GM08714 (cell line): Measurements from ENCODE around the gene ALG1L2.
"Not testable (repeated sequence)": the region's sequence is repeated elsewhere in the genome, so short reads cannot be mapped to it uniquely, and the experiment has no call there.

Experiments used
- H3K4me3 ChIP-seq: fragments of 200-500 bp; sonication (Bioruptor generic); 2 replicates; pipeline ENCODE4 v1.5.1; 2014; ENCODE audit warnings: mild to moderate bottlenecking, low read length, inconsistent platforms
- ZNF274 ChIP-seq: IDR thresholded peaks from 2 replicates; pipeline ENCODE4 v1.6.1; 2012; ENCODE audit warnings: mild to moderate bottlenecking, low read depth, low read length

ALG1L2 gene

GRCh38 chr3:130111185-130111864 is 29.7 kb downstream of the ALG1L2 start:
- TF ChIP-seq ZNF274 = no peak
- H3K4me3 ChIP-seq = peak overlapping the region; percentile 82

GRCh38 chr3:130111865-130112747 is 30.5 kb downstream of the ALG1L2 start:
- peak overlapping the region; percentile 94 for H3K4me3 ChIP-seq

GRCh38 chr3:130112748-130113073 is 31.1 kb downstream of the ALG1L2 start:
- peak overlapping the region; percentile 94 for H3K4me3 ChIP-seq

GRCh38 chr3:130115400-130115799 is 33.8 kb downstream of the ALG1L2 start:
- H3K4me3 ChIP-seq = not testable (repeated sequence)

GRCh38 chr3:130117933-130118332 is 36.3 kb downstream of the ALG1L2 start:
- no peak overlapping the region for H3K4me3 ChIP-seq
- no peak for TF ChIP-seq ZNF274

- H3K4me3 ChIP-seq = not testable (repeated sequence)
Observed at GRCh38 chr3:130119824-130120223, 38.2 kb downstream of the ALG1L2 start.

- not testable (repeated sequence) for H3K4me3 ChIP-seq
Observed at GRCh38 chr3:130120291-130120690, 38.7 kb downstream of the ALG1L2 start.

- not testable (repeated sequence) for H3K4me3 ChIP-seq
Observed at GRCh38 chr3:130122891-130123775, 41.5 kb downstream of the ALG1L2 start.

GRCh38 chr3:130125406-130125805 is 43.8 kb downstream of the ALG1L2 start:
- not testable (repeated sequence) for H3K4me3 ChIP-seq

GRCh38 chr3:130136337-130136736 is 54.7 kb downstream of the ALG1L2 start:
- H3K4me3 ChIP-seq = not testable (repeated sequence)

- H3K4me3 ChIP-seq = not testable (repeated sequence)
Observed at GRCh38 chr3:130137685-130138084, 56.1 kb downstream of the ALG1L2 start.

GRCh38 chr3:130138992-130139391 is 57.4 kb downstream of the ALG1L2 start:
- not testable (repeated sequence) for H3K4me3 ChIP-seq

GRCh38 chr3:130140756-130141155 is 59.1 kb downstream of the ALG1L2 start:
- H3K4me3 ChIP-seq = not testable (repeated sequence)

- H3K4me3 ChIP-seq = not testable (repeated sequence)
Observed at GRCh38 chr3:130143648-130144327, 62.2 kb downstream of the ALG1L2 start.

- H3K4me3 ChIP-seq = not testable (repeated sequence)
Observed at GRCh38 chr3:130144328-130144650, 62.7 kb downstream of the ALG1L2 start.

- not testable (repeated sequence) for H3K4me3 ChIP-seq
Observed at GRCh38 chr3:130145456-130145855, 63.8 kb downstream of the ALG1L2 start.

- H3K4me3 ChIP-seq = not testable (repeated sequence)
Observed at GRCh38 chr3:130146465-130146864, 64.8 kb downstream of the ALG1L2 start.
